ENCODE data around the gene PTPRK.

The PTPRK gene

DNA sequence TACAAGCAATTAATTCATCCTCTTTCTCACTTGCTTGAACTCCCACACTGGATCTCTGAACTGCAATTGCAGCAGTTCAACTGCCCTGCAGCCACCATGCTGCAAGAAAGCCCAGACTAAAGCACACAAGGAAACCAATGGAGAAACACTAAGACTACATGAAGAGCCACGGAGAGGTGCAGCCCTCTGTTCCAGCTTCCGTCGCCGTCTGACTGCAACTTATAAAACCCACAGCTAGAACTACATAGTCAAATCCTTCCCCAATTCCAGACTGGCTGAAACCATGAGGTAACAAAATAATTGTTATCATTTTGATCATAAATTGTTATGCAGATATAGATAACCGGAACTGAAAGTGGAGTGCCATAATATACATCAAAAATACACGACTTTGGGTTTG, 598.4 kb downstream of the PTPRK start:
- no peak for DNase-seq (ENCODE audit: extremely low read depth, insufficient read length)
- Histone ChIP-seq H3K36me3 (ENCODE audit: control insufficient read depth, insufficient read depth, low read length) (no peaks in the 10 kb centered on the region), H3K4me3 (replicated peaks; ENCODE audit: low read depth, low read length) (no peak overlapping the region), H3K27me3 (replicated peaks; ENCODE audit: control insufficient read depth, insufficient read depth, low read length) (no peaks in the 10 kb centered on the region)
- TF ChIP-seq, protein P1, sequence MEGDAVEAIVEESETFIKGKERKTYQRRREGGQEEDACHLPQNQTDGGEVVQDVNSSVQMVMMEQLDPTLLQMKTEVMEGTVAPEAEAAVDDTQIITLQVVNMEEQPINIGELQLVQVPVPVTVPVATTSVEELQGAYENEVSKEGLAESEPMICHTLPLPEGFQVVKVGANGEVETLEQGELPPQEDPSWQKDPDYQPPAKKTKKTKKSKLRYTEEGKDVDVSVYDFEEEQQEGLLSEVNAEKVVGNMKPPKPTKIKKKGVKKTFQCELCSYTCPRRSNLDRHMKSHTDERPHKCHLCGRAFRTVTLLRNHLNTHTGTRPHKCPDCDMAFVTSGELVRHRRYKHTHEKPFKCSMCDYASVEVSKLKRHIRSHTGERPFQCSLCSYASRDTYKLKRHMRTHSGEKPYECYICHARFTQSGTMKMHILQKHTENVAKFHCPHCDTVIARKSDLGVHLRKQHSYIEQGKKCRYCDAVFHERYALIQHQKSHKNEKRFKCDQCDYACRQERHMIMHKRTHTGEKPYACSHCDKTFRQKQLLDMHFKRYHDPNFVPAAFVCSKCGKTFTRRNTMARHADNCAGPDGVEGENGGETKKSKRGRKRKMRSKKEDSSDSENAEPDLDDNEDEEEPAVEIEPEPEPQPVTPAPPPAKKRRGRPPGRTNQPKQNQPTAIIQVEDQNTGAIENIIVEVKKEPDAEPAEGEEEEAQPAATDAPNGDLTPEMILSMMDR (IDR thresholded peaks at IDR 0.05; ENCODE audit: insufficient read depth, low read length, poor library complexity, severe bottlenecking): no peak

DNA sequence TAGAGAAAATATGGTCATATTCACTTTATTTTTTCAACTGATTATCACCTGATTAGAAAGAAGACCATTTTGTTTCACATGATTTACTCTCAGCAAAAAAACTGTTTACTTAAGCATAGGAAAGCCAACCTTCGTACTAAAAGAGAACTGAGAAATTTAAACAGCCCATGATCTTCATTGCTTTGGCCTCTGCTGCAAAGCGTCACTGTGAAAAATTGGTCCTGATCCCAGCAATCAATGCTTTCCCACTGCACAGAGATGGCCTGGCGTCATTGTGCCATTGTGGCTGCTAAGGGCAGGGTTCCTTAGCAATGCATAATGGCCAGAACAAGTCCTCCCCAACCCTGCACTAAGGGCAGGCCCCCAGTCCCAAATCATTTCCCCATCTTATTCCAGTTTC, 599.6 kb downstream of the PTPRK start:
- DNase-seq (ENCODE audit: extremely low read depth, insufficient read length): no peak
- Histone ChIP-seq H3K4me3 (replicated peaks; ENCODE audit: low read depth, low read length) (no peak overlapping the region), H3K27me3 (replicated peaks; ENCODE audit: control insufficient read depth, insufficient read depth, low read length) (no peaks in the 10 kb centered on the region), H3K36me3 (ENCODE audit: control insufficient read depth, insufficient read depth, low read length) (no peaks in the 10 kb centered on the region)
- TF ChIP-seq, protein P1 (IDR thresholded peaks at IDR 0.05; ENCODE audit: insufficient read depth, low read length, poor library complexity, severe bottlenecking): no peak
